ENCODE measurements around the gene MRAP. TPM values are rescaled to one million over a fixed set of nuclear protein-coding genes. Genes with fewer than 3 reads are reported as not detected.

The MRAP gene
- total and polyA plus RNA-seq, 2 donors from 2014 or later, result not detected

DNA sequence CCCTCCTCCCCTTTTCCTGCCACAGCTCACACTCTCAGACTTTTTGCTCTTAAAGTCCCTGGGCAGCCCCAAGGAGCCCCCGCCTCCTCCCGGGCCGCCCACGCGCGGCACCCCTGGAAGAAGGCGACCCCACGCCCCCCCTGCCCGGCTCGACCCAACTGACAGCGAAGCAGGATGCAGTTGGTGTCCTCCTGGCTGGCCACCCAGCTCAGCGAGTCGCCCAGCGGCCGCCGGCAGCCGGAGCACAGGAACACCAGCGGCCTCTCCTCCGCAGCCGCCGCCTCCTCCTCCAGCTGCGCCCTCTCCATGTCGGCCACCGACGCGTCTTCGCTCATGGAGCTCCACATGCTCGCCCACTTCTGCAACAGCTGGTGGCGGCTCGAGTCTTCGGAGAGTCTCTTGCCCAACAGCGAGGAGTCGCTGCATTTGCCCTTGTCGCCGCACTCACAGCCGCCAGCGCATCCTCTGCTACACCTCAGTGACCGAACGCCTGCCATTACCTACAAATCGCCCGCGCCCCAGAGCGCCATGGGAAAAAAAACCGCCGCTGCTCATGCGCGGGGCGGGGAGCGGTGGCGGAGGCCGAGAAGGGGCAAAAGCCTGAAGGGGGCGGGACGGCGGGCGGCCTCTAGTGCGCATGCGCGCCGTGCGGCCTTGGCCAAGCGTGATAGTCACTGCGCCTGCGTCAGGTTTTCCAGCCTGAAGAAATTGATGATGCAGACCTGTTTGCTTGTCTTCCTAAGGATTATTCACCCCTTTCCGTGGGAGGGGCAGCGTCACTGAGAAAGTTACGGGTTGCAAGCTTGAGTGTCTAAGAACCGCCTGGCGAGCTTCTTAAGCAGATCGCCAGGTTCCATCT lies 19.9 kb upstream of the MRAP start, which contains the start of gene MIS18A:
MIS18A (minus strand) TSS at position 532 of the 859 bp plus-strand sequence; CDS start at position 497, 35 bp downstream.
- intact Hi-C loops (cut with DNase I), result no loop called here
- Histone ChIP-seq H3K36me3 (ENCODE audit: control insufficient read depth in 2 of 3, insufficient read depth in 3 of 3, low read length in 3 of 3) (peaks cover 0 to 2% (median 0%) of the 10 kb centered on the region in 3 donors), H3K9ac (ENCODE audit: low read length in 3 of 3) (peak within 1 kb of the TSS; percentile 26 to 94 (median 77)), H3K27ac (ENCODE audit: low read depth in 2 of 2, low read length in 2 of 2) (no peak within 1 kb of the TSS), H3K4me3 (ENCODE audit: low read length in 3 of 3) (peak within 1 kb of the TSS; percentile 79 to 99 (median 95)), H3K9me3 (ENCODE audit: control insufficient read depth in 2 of 3, insufficient read depth in 1 of 3, low read length in 3 of 3) (no peaks in the 10 kb centered on the region), H3K4me1 (ENCODE audit: control insufficient read depth in 2 of 3, insufficient read depth in 2 of 3, low read depth in 1 of 3, low read length in 3 of 3) (peaks cover 0 to 10% (median 0%) of the 10 kb centered on the region in 3 donors), H3K27me3 (ENCODE audit: control insufficient read depth, insufficient read depth, low read length) (no peaks in the 10 kb centered on the region)
- FAIRE-seq, result no peak
- TF ChIP-seq, protein P1, sequence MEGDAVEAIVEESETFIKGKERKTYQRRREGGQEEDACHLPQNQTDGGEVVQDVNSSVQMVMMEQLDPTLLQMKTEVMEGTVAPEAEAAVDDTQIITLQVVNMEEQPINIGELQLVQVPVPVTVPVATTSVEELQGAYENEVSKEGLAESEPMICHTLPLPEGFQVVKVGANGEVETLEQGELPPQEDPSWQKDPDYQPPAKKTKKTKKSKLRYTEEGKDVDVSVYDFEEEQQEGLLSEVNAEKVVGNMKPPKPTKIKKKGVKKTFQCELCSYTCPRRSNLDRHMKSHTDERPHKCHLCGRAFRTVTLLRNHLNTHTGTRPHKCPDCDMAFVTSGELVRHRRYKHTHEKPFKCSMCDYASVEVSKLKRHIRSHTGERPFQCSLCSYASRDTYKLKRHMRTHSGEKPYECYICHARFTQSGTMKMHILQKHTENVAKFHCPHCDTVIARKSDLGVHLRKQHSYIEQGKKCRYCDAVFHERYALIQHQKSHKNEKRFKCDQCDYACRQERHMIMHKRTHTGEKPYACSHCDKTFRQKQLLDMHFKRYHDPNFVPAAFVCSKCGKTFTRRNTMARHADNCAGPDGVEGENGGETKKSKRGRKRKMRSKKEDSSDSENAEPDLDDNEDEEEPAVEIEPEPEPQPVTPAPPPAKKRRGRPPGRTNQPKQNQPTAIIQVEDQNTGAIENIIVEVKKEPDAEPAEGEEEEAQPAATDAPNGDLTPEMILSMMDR (IDR thresholded peaks at IDR 0.05; ENCODE audit: borderline replicate concordance, extremely low read depth, insufficient read depth), result peak; percentile 25
- DNase-seq, result peak; percentile 97 to 99 (median 98)

DNA sequence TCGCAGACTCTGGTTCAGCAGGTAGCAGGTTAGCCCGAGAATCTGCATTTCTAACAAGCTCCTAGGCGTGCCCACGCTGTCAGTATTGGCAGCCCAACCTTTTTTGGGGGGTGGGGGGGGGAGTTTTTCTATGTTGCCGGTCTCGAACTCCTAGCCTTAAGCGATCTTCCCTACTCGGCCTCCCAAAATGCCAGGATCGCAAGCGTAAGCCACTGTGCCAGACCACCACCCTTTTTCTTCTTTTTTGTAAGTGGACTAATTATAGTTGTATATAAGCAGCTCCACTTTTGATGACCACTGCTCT lies 19.3 kb upstream of the MRAP start:
- TF ChIP-seq, protein P1 (IDR thresholded peaks at IDR 0.05; ENCODE audit: borderline replicate concordance, extremely low read depth, insufficient read depth), result no peak
- FAIRE-seq, result no peak
- intact Hi-C loops (cut with DNase I), result no loop called here
- Histone ChIP-seq H3K36me3 (ENCODE audit: control insufficient read depth in 2 of 3, insufficient read depth in 3 of 3, low read length in 3 of 3) (no peaks in the 10 kb centered on the region), H3K4me3 (ENCODE audit: low read length in 3 of 3) (peak overlapping the region; percentile 79 to 99 (median 91)), H3K27ac (ENCODE audit: low read depth in 2 of 2, low read length in 2 of 2) (no peak overlapping the region), H3K9ac (ENCODE audit: low read length in 3 of 3) (peak overlapping the region; percentile 26 to 94 (median 77)), H3K4me1 (ENCODE audit: control insufficient read depth in 2 of 3, insufficient read depth in 2 of 3, low read depth in 1 of 3, low read length in 3 of 3) (peaks cover 0 to 10% (median 0%) of the 10 kb centered on the region in 3 donors), H3K9me3 (ENCODE audit: control insufficient read depth in 2 of 3, insufficient read depth in 1 of 3, low read length in 3 of 3) (no peaks in the 10 kb centered on the region), H3K27me3 (ENCODE audit: control insufficient read depth, insufficient read depth, low read length) (no peaks in the 10 kb centered on the region)
- no peak for DNase-seq

DNA sequence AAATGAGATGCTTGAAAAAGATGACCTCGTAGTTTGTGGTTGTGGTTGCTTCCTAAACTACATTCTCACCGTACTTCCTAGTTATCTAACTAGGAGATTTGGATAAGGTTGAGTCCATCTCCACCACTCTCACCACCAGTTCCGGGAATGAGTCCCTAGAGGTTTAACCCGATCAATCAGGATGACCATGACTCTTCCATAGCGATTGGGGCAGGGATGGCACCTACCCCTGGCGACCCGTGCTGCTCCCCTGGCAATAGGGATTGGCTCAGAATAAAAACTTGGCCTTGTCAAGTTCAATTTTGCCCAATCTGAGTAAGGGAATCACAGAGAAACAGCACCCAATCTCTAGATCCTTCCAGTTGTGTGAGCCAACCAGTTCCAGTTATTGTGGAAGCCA lies 17.1 kb upstream of the MRAP start:
- Histone ChIP-seq H3K36me3 (ENCODE audit: control insufficient read depth in 2 of 3, insufficient read depth in 3 of 3, low read length in 3 of 3) (no peaks in the 10 kb centered on the region), H3K27me3 (ENCODE audit: control insufficient read depth, insufficient read depth, low read length) (no peaks in the 10 kb centered on the region), H3K9me3 (ENCODE audit: control insufficient read depth in 2 of 3, insufficient read depth in 1 of 3, low read length in 3 of 3) (no peaks in the 10 kb centered on the region), H3K9ac (ENCODE audit: low read length in 3 of 3) (no peak overlapping the region), H3K4me3 (ENCODE audit: low read length in 3 of 3) (no peak overlapping the region), H3K27ac (ENCODE audit: low read depth in 2 of 2, low read length in 2 of 2) (no peak overlapping the region), H3K4me1 (ENCODE audit: control insufficient read depth in 2 of 3, insufficient read depth in 2 of 3, low read depth in 1 of 3, low read length in 3 of 3) (peaks cover 0 to 10% (median 0%) of the 10 kb centered on the region in 3 donors)
- TF ChIP-seq, protein P1 (IDR thresholded peaks at IDR 0.05; ENCODE audit: borderline replicate concordance, extremely low read depth, insufficient read depth), result no peak
- DNase-seq (no peak), FAIRE-seq (no peak)
- intact Hi-C loops (cut with DNase I), result no loop called here
